Fibroblast of lung (primary cell): Measurements from ENCODE around the gene ARSG. TPM values are rescaled to one million over a fixed set of nuclear protein-coding genes. Genes with fewer than 3 reads are reported as not detected.

Experiments used
- DNase-seq, 2 donors: peaks; one replicate each; pipeline versions ENCODE4 v3.0.0 to v3.0.0-alpha.2; 2010; ENCODE audit warnings: low read depth in 2 of 2
- H2AFZ ChIP-seq: 2 replicates; pipeline ENCODE4 v1.5.1; 2012; ENCODE audit warnings: low read length, control low read depth, inconsistent platforms
- H3K27ac ChIP-seq: 2 replicates; pipeline ENCODE4 v1.5.1; 2011; ENCODE audit warnings: low read length, control low read depth; ENCODE audit not compliant: insufficient read depth
- H3K27me3 ChIP-seq: 2 replicates; pipeline ENCODE4 v1.5.1; 2011; ENCODE audit warnings: mild to moderate bottlenecking, low read length; ENCODE audit not compliant: control insufficient read depth, insufficient read depth
- H3K36me3 ChIP-seq: 2 replicates; pipeline ENCODE4 v1.5.1; 2011; ENCODE audit warnings: low read length; ENCODE audit not compliant: control insufficient read depth, insufficient read depth
- H3K4me1 ChIP-seq: 2 replicates; pipeline ENCODE4 v1.5.1; 2011; ENCODE audit warnings: low read length; ENCODE audit not compliant: control insufficient read depth, insufficient read depth; ENCODE audit errors: extremely low read depth
- H3K4me2 ChIP-seq: 2 replicates; pipeline ENCODE4 v1.5.1; 2011; ENCODE audit warnings: low read length, control low read depth; ENCODE audit not compliant: insufficient read depth; ENCODE audit errors: extremely low read depth
- H3K4me3 ChIP-seq, 4 experiments: fragments of 200-600 bp in 1 of 4; sonication (generic) in 1 of 4; replicated peaks in 1 of 4; 2 replicates each; pipeline ENCODE4 v1.5.1; 2011 to 2016; ENCODE audit warnings: low read length in 4 of 4, low read depth in 3 of 4, mild to moderate bottlenecking in 3 of 4, control low read depth in 2 of 4, inconsistent platforms in 1 of 4, mixed read lengths in 1 of 4; ENCODE audit not compliant: insufficient read depth in 1 of 4; ENCODE audit errors: control extremely low read depth in 1 of 4
- H3K79me2 ChIP-seq: 2 replicates; pipeline ENCODE4 v1.5.1; 2012; ENCODE audit warnings: mild to moderate bottlenecking, low read length, inconsistent platforms; ENCODE audit not compliant: control insufficient read depth, insufficient read depth
- H3K9ac ChIP-seq: 2 replicates; pipeline ENCODE4 v1.5.1; 2011; ENCODE audit warnings: mild to moderate bottlenecking, low read length, control low read depth; ENCODE audit not compliant: insufficient read depth
- H3K9me3 ChIP-seq: 2 replicates; pipeline ENCODE4 v1.5.1; 2012; ENCODE audit warnings: low read depth, low read length; ENCODE audit not compliant: control insufficient read depth, insufficient read depth
- H4K20me1 ChIP-seq: 2 replicates; pipeline ENCODE4 v1.5.1; 2011; ENCODE audit warnings: low read length; ENCODE audit not compliant: control insufficient read depth, insufficient read depth; ENCODE audit errors: extremely low read depth
- CTCF ChIP-seq, 2 donors: IDR thresholded peaks in 1 of 2; conservative IDR thresholded peaks in 1 of 2; 1 replicate in 1 of 2; 2 replicates in 1 of 2; pipeline ENCODE4 v1.5.1; 2011 to 2012; ENCODE audit warnings: low read length in 2 of 2, control low read depth in 1 of 2, inconsistent platforms in 1 of 2, low read depth in 1 of 2, mild to moderate bottlenecking in 1 of 2
- EZH2 ChIP-seq: IDR thresholded peaks from 2 replicates; pipeline ENCODE4 v1.5.1; 2012; ENCODE audit warnings: low read length, control low read depth, mild to moderate bottlenecking; ENCODE audit errors: missing control alignments
- polyA plus RNA-seq, 2 donors: library from polyadenylated mRNA; depleted of rRNA in 1 of 2; stranded (reverse) in 1 of 2; unstranded in 1 of 2; fragments of >200 nt; gene quantifications; 2 replicates each; pipeline ENCODE4 v1.2.1, GENCODE V29; 2011 to 2012; ENCODE audit warnings: missing spikeins in 1 of 2
- total RNA-seq: library from RNA; depleted of rRNA; stranded (reverse); fragments of >200 nt; gene quantifications from 2 replicates; pipeline ENCODE4 v1.2.1, GENCODE V29; 2014

The ARSG gene
- total and polyA plus RNA-seq, 2 donors (not counting 1 experiment from before 2014, with no cell fraction given) = 3.5 to 8.1 TPM

- no peaks in the 10 kb centered on the region for H3K27me3 ChIP-seq
- H3K4me1 ChIP-seq = peaks cover 30% of the 10 kb centered on the region
- H3K4me2 ChIP-seq = no peak overlapping the region
- no peaks in the 10 kb centered on the region for H3K79me2 ChIP-seq
- H3K9ac ChIP-seq = peak overlapping the region; percentile 25
- no peaks in the 10 kb centered on the region for H4K20me1 ChIP-seq
- no peaks in the 10 kb centered on the region for H3K9me3 ChIP-seq
- no peak overlapping the region for H2AFZ ChIP-seq
- peak overlapping the region; percentile 97 for H3K27ac ChIP-seq
- TF ChIP-seq CTCF (conservative IDR thresholded peaks at IDR 0.05 in 1 of 2, IDR thresholded peaks at IDR 0.05 in 1 of 2; ENCODE audit: low read depth in 1 of 2, low read length in 2 of 2) (no peak), EZH2 (no peak)
- DNase-seq = no peak
- no peak overlapping the region for H3K4me3 ChIP-seq
- H3K36me3 ChIP-seq = no peaks in the 10 kb centered on the region
Observed at GRCh38 chr17:68384941-68385340, 93.6 kb downstream of the ARSG start.

DNA sequence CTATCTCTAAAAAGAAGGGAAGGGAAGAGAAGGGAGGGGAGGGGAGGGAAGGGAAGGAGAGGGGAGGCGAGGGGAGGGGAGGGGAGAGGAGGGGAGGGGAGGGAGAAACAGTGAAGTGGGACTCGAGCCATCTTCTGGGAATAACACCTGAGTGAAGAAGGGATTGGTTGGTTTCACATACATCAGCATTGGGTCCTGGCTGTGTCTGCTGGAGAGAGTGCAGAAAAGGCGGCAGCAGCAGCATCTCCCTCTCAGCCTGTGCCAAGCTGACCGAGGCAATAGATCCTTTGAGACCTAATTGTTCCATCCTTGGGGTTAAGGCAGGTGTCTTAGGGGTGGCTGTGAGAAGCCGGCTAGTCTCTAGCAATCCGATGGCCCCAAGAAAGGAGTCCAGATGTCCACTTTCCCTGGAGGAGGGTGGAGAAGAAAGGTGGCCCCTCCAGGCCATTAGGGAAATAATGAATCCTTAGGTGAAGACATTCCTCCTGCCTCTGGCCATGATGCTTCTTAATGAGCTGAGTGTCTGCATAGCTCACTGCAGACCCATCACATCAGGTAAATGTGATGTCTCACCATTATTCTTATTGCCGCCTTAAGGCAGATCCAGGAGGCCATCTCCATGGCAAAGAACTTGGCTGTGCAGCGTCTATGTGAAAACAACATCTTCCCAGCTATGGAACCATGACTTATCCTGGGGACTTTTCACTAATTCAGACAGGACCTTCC lies 94.4 kb downstream of the ARSG start:
- H3K79me2 ChIP-seq = no peaks in the 10 kb centered on the region
- peak overlapping the region; percentile 19 for H3K27ac ChIP-seq
- TF ChIP-seq EZH2 = no peak
- TF ChIP-seq CTCF (conservative IDR thresholded peaks at IDR 0.05 in 1 of 2, IDR thresholded peaks at IDR 0.05 in 1 of 2; ENCODE audit: low read depth in 1 of 2, low read length in 2 of 2) = no peak
- no peak overlapping the region for H2AFZ ChIP-seq
- H3K36me3 ChIP-seq = no peaks in the 10 kb centered on the region
- DNase-seq = no peak
- H3K4me3 ChIP-seq = no peak overlapping the region
- peaks cover 26% of the 10 kb centered on the region for H3K4me1 ChIP-seq
- H3K4me2 ChIP-seq = no peak overlapping the region
- no peaks in the 10 kb centered on the region for H3K9me3 ChIP-seq
- no peak overlapping the region for H3K9ac ChIP-seq
- no peaks in the 10 kb centered on the region for H3K27me3 ChIP-seq
- no peaks in the 10 kb centered on the region for H4K20me1 ChIP-seq

- Histone ChIP-seq H3K4me3 (no peak overlapping the region), H4K20me1 (no peaks in the 10 kb centered on the region), H3K27me3 (no peaks in the 10 kb centered on the region), H3K9me3 (no peaks in the 10 kb centered on the region), H3K36me3 (no peaks in the 10 kb centered on the region), H3K4me2 (no peak overlapping the region), H3K79me2 (no peaks in the 10 kb centered on the region), H3K27ac (no peak overlapping the region), H3K9ac (no peak overlapping the region), H3K4me1 (peaks cover 21% of the 10 kb centered on the region), H2AFZ (no peak overlapping the region)
- no peak for DNase-seq
- no peak for TF ChIP-seq CTCF (conservative IDR thresholded peaks at IDR 0.05 in 1 of 2, IDR thresholded peaks at IDR 0.05 in 1 of 2; ENCODE audit: low read depth in 1 of 2, low read length in 2 of 2)
Observed at GRCh38 chr17:68387435-68388218, 96.3 kb downstream of the ARSG start.
